GM13976 (cell line): ENCODE measurements around the gene SLC25A53.

Source experiments
- DNase-seq: peaks from one replicate; pipeline ENCODE4 v3.0.0; 2012; ENCODE audit warnings: low spot score
- in situ Hi-C: fragments of 300-500 bp; cut with MboI; formaldehyde crosslinking; loops from one replicate; pipeline ENCODE4 v1.12.0; 2022; ENCODE audit warnings: low sequenced_read_pairs, mixed read lengths, inconsistent platforms; ENCODE audit not compliant: unreplicated experiment
- TF ChIP-seq, protein P1 (sequence below): IDR thresholded peaks from 2 replicates; pipeline ENCODE4 v1.5.1; 2012; ENCODE audit warnings: borderline replicate concordance, mild to moderate bottlenecking; ENCODE audit not compliant: insufficient read depth; ENCODE audit errors: extremely low read depth, missing control alignments, control extremely low read depth

Gene SLC25A53

DNA sequence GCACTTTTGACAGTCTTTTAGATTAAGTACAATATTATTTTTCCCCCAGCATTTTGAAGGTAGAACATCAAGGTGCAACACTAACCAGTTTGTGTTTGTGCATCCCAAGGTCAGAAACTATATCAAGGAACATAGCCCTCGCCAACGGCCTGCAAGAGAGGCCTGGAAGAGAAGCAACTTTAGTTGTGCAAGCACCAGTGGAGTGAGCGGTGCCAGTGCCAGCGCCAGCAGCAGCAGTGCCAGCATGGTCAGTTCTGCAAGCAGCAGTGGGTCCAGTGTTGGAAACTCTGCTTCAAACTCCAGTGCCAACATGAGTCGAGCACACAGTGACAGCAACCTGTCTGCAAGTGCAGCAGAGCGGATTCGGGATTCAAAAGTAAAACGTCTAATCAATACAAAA lies 31.1 kb upstream of the SLC25A53 start:
- no peak for DNase-seq
- TF ChIP-seq, protein P1, sequence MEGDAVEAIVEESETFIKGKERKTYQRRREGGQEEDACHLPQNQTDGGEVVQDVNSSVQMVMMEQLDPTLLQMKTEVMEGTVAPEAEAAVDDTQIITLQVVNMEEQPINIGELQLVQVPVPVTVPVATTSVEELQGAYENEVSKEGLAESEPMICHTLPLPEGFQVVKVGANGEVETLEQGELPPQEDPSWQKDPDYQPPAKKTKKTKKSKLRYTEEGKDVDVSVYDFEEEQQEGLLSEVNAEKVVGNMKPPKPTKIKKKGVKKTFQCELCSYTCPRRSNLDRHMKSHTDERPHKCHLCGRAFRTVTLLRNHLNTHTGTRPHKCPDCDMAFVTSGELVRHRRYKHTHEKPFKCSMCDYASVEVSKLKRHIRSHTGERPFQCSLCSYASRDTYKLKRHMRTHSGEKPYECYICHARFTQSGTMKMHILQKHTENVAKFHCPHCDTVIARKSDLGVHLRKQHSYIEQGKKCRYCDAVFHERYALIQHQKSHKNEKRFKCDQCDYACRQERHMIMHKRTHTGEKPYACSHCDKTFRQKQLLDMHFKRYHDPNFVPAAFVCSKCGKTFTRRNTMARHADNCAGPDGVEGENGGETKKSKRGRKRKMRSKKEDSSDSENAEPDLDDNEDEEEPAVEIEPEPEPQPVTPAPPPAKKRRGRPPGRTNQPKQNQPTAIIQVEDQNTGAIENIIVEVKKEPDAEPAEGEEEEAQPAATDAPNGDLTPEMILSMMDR = no peak
- in situ Hi-C loops = no loop called here

DNA sequence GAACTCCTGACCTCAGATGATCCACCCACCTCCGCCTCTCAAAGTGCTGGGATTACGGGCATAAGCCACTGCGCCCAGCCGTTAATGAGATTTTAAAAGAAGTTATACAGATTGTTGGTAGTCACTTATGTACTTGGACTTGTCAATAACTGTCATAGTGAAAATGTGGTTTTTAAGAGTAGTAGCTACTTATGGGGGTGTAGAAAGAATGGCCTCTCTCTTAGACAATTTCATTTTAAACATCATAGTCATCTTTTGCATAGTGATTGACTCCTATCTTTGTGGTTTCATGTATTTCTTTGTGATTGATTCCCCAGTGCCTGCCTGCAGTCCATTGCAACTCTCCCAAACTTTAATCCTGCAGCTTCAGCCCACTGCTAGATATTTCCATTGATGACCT lies 26.9 kb upstream of the SLC25A53 start:
- no peak for DNase-seq
- TF ChIP-seq, protein P1 = no peak
- in situ Hi-C loops = no loop called here

DNA sequence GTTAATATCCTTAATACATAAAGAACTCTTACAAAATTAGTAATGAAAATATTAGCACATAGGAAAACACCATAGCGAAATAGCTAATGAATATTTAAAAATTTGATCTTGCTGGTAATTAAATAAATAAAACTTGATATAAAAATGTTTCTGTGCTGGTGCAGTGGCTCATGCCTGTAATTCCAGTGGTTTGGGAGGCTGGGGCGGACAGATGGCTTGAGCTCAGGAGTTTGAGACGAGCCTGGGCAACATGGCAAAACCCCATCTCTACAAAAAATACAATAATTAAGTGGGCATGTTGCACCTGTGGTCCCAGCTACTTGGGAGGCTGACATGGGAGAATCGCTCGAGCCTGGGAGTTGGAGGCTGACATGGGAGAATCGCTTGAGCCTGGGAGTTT lies 17.0 kb upstream of the SLC25A53 start:
- in situ Hi-C loops = no loop called here
- TF ChIP-seq, protein P1 = no peak

DNA sequence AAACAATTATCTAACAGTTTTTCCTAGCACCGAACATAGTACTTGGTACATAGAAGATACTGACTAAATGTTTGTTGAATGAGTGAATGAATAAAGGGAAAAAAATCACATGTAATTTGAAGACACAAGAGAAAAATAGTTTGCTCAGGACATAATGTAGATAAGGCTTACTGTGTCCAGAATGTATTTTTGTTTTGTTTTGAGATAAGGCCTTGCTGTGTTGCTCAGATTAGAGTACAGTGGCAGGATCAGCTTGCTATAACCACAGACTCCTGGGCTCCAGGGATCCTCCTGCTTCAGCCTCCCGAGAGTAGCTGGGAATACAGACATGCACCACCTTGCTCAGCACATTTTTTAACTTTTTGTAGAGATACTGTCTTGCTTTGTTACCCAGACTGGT lies 16.0 kb upstream of the SLC25A53 start:
- TF ChIP-seq, protein P1 = no peak
- DNase-seq = no peak
- in situ Hi-C loops = no loop called here

More for the DNA sequence above, 17.0 kb upstream of the SLC25A53 start:
- DNase-seq = no peak

DNA sequence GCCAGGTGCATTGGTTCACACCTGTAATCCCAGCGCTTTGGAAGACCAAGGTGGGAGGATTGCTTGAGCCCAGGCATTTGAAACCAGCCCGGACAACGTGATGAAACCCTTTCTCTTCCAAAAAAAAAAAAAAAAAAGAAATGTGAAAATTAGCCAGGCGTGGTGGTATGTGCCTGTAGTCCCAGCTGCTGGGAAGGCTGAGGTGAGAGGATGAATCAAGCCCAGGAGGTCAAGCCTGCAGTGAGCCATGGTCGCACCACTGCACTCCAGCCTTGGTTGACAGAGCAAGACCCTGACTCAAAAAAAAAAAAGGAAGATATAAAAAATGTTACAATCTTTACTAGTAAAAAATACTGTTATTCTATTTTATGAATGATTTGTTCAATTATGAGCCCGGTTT lies 15.3 kb upstream of the SLC25A53 start:
- DNase-seq = no peak
- TF ChIP-seq, protein P1 = no peak
- in situ Hi-C loops = no loop called here

DNA sequence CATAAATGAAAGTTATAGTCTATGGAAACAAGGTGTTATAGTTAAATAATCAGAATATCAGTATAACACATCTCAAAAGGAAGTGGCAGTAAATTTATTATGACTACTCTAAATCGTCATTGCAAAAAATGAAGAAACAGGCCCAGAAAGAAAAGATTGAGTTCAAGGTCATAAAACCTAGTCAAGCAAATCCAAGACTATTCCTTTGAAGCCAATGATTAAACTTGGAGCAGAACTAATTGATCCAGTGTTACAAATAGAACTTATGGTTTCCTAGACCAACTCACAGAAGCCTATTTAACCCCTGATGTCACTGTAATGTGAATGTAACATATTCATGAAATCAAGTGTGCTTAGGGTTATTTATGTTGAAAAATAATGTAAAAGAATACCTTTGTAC lies 11.3 kb upstream of the SLC25A53 start:
- TF ChIP-seq, protein P1 = no peak
- in situ Hi-C loops = no loop called here
- DNase-seq = no peak
